Pancreas (tissue), 10 donors: Measurements from ENCODE around the gene SLC36A2. TPM values are rescaled to one million over a fixed set of nuclear protein-coding genes. Genes with fewer than 3 reads are reported as not detected.
"Not testable (repeated sequence)": the region's sequence is repeated elsewhere in the genome, so short reads cannot be mapped to it uniquely, and the experiment has no call there.

Source experiments
- ATAC-seq, 4 donors: fragments of 200-7000 bp; cut with Tn5 transposase; one replicate each; pipeline versions ENCODE4 v1.8.0 to v1.9.1; 2020; ENCODE audit warnings: mild to moderate bottlenecking in 4 of 4, moderate library complexity in 4 of 4
- DNase-seq, 6 donors: peaks; one replicate each; pipeline ENCODE4 v3.0.0-alpha.2; 2020
- FAIRE-seq: peaks from 2 replicates; lab custom pipeline; 2012; peaks lifted over from hg19 to GRCh38; lab: Jason Lieb, UNC
- H3K27ac ChIP-seq, 4 donors: fragments of 200-600 bp; sonication (generic); 1 replicate in 3 of 4; 2 replicates in 1 of 4; pipeline versions ENCODE4 v1.5.0 to v1.8.0; 2020
- H3K27me3 ChIP-seq, 4 donors: fragments of 200-600 bp; one replicate each; pipeline ENCODE4 v1.8.0; 2021
- H3K36me3 ChIP-seq, 3 donors: fragments of 200-600 bp; sonication (generic) in 1 of 3; one replicate each; pipeline versions ENCODE4 v1.5.0 to v1.8.0; 2020 to 2021
- H3K4me1 ChIP-seq, 3 donors: fragments of 200-600 bp; one replicate each; pipeline ENCODE4 v1.8.0; 2021
- H3K4me3 ChIP-seq, 4 donors: fragments of 200-600 bp; sonication (generic) in 2 of 4; one replicate each; pipeline versions ENCODE4 v1.5.0 to v1.8.0; 2020 to 2021
- H3K9me3 ChIP-seq, 4 donors: fragments of 200-600 bp; one replicate each; pipeline ENCODE4 v1.8.0; 2021
- CTCF ChIP-seq, 4 donors: fragments of 200-600 bp; sonication (generic) in 3 of 4; IDR thresholded peaks; one replicate each; pipeline versions ENCODE4 v1.5.0 to v1.8.0; 2021; ENCODE audit warnings: antibody characterized with exemption in 4 of 4
- WGBS, 2 donors: extraction: QIAGEN DNeasy Blood & Tissue Kit; methylation state at CpG; one replicate each; pipeline ENCODE4 v1.1.7; 2013; 5-methylcytosine and 5-hydroxymethylcytosine counted together
- intact Hi-C, 3 donors: fragments of 100-400 bp; cut with DNase I; formaldehyde crosslinking; loops; one replicate each; pipeline versions ENCODE4 v1.11.1 to v1.14.2; 2022
- polyA plus RNA-seq, 2 donors: library from polyadenylated mRNA; stranded (reverse); fragments of 200-250 nt; gene quantifications; one replicate each; pipeline ENCODE4 v1.2.3, GENCODE V29; 2013
- total RNA-seq, 6 donors: library from RNA; stranded (reverse); fragmentation: NEBNext Ultra II Directional in 4 of 6; extraction: Animal tissue kit (Norgen Biotek cat#: 25700) in 4 of 6; gene quantifications; one replicate each; pipeline versions ENCODE4 v1.2.1 to v1.2.4, GENCODE V29; 2021 to 2023
- donor health status: healthy with polysubstance abuse.
- donor health status: DM: no; HTN: no; CAD: no; lungs with moderate emphysema.
- donor health status: DM: no; HTN: no; CAD: no.
- donor health status: control.
- donor health status: control.
- donor health status: Bipolar disorder and iron deficiency.
- donor health status: DM: yes; HTN: yes; CAD: no.
- donor health status: DM: no; HTN: no; CAD: no.
- donor health status: DM: no; HTN: no; CAD: no.
- donor health status: DM: yes; HTN: yes; CAD: no.

Gene SLC36A2
- total and polyA plus RNA-seq, 8 donors = not detected

GRCh38 chr5:151312756-151313324 is 34.5 kb downstream of the SLC36A2 start:
- FAIRE-seq = no peak

GRCh38 chr5:151310932-151311331 is 36.4 kb downstream of the SLC36A2 start:
- no peaks in the 10 kb centered on the region for H3K36me3 ChIP-seq
- H3K27me3 ChIP-seq = no peaks in the 10 kb centered on the region
- no peak overlapping the region for H3K4me3 ChIP-seq
- H3K9me3 ChIP-seq = no peaks in the 10 kb centered on the region
- intact Hi-C loops = no loop called here
- no peak for ATAC-seq
- TF ChIP-seq CTCF (IDR thresholded peaks at IDR 0.05) = no peak
- H3K27ac ChIP-seq = no peak overlapping the region
- DNase-seq = no peak
- no peak for FAIRE-seq
- H3K4me1 ChIP-seq = no peaks in the 10 kb centered on the region

More at GRCh38 chr5:151312756-151313324, 34.5 kb downstream of the SLC36A2 start:
- DNase-seq = no peak
- intact Hi-C loops = no loop called here
- ATAC-seq = no peak
- WGBS, 2 donors = 67 to 71% methylated on average over 5 of the region's 5 CpGs
- Histone ChIP-seq H3K4me3 (no peak overlapping the region), H3K27me3 (no peaks in the 10 kb centered on the region), H3K36me3 (no peaks in the 10 kb centered on the region), H3K27ac (no peak overlapping the region), H3K4me1 (no peaks in the 10 kb centered on the region), H3K9me3 (no peaks in the 10 kb centered on the region)
- TF ChIP-seq CTCF (IDR thresholded peaks at IDR 0.05) = no peak

- 86 to 89% methylated on average over 15 of the region's 15 CpGs for WGBS, 2 donors
- H3K27ac ChIP-seq, H3K9me3 ChIP-seq, FAIRE-seq, intact Hi-C loops, H3K36me3 ChIP-seq, H3K4me1 ChIP-seq, H3K4me3 ChIP-seq, H3K27me3 ChIP-seq, DNase-seq, ATAC-seq: not testable (repeated sequence)
These were observed 37.5 kb downstream of the SLC36A2 start for GRCh38 chr5:151309821-151310220.

GRCh38 chr5:151309266-151309665 is 38.1 kb downstream of the SLC36A2 start:
- 94 to 96% methylated on average over 21 to 26 of the region's 27 CpGs for WGBS, 2 donors
- peak in 1 of 6 donors; percentile 44 for DNase-seq
- FAIRE-seq = not testable (repeated sequence)

GRCh38 chr5:151303666-151304065 is 43.7 kb downstream of the SLC36A2 start, which contains the start of gene SLC36A3:
TSS of gene SLC36A3 (minus strand) at chr5:151303766. CDS start at chr5:151303354, 412 bp downstream.
- no peak for FAIRE-seq
- no peak within 1 kb of the TSS for H3K27ac ChIP-seq
- no peaks in the 10 kb centered on the region for H3K9me3 ChIP-seq
- H3K4me3 ChIP-seq = no peak within 1 kb of the TSS
- ATAC-seq = no peak
- H3K4me1 ChIP-seq = no peaks in the 10 kb centered on the region
- intact Hi-C loops = no loop called here
- TF ChIP-seq CTCF (IDR thresholded peaks at IDR 0.05) = no peak
- H3K36me3 ChIP-seq = no peaks in the 10 kb centered on the region
- 76 to 79% methylated on average over 2 of the region's 2 CpGs for WGBS, 2 donors
- DNase-seq = no peak
- peaks cover 0 to 4% (median 0%) of the 10 kb centered on the region in 4 donors for H3K27me3 ChIP-seq

More at GRCh38 chr5:151309266-151309665, 38.1 kb downstream of the SLC36A2 start:
- H3K4me1 ChIP-seq, intact Hi-C loops, ATAC-seq, H3K27ac ChIP-seq, H3K36me3 ChIP-seq, H3K27me3 ChIP-seq, H3K9me3 ChIP-seq, H3K4me3 ChIP-seq: not testable (repeated sequence)
